B cell (primary cell): Measurements from ENCODE around the gene CDHR3.

Experiments used
- CTCF ChIP-seq: fragments of 200-600 bp; IDR thresholded peaks from one replicate; pipeline ENCODE4 v1.8.0; 2022; ENCODE audit warnings: antibody characterized with exemption, mild to moderate bottlenecking
- EZH2 ChIP-seq: IDR thresholded peaks from 2 replicates; pipeline ENCODE4 v1.6.1; 2012; ENCODE audit warnings: borderline replicate concordance, low read depth, mild to moderate bottlenecking, moderate library complexity, low read length; ENCODE audit not compliant: insufficient read depth, poor library complexity, severe bottlenecking

DNA sequence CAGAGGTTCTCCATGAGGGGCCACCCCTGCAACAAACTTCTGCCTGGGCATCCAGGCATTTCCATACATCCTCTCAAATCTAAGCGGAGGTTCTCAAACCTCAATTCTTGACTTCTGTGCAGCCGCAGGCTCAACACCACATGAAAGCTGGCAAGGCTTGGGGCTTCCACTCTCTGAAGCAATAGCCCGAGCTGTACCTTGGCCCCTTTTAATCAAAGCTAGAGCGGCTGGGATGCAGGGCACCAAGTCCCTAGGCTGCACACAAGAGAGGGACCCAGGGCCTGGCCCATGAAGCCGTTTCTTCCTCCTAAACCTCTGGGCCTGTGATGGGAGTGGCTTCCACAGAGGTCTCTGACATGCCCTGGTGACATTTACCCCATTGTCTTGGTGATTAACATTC lies 43.8 kb downstream of the CDHR3 start:
- no peak for TF ChIP-seq EZH2
- TF ChIP-seq CTCF = no peak
